WERI-Rb-1 (cell line): ENCODE results near the gene TC2N.
"Not testable (repeated sequence)": the region's sequence is repeated elsewhere in the genome, so short reads cannot be mapped to it uniquely, and the experiment has no call there.

Experiments used
- DNase-seq: peaks from one replicate; pipeline ENCODE4 v3.0.0-alpha.2; 2020
- H3K27ac ChIP-seq: fragments of 250-450 bp; sonication (Bioruptor Pico); 2 replicates; pipeline ENCODE4 v1.5.1; 2020; ENCODE audit warnings: mild to moderate bottlenecking, moderate library complexity
- H3K27me3 ChIP-seq: fragments of 250-450 bp; sonication (Bioruptor Pico); 2 replicates; pipeline ENCODE4 v1.5.1; 2021; ENCODE audit warnings: mild to moderate bottlenecking, low read depth, moderate library complexity; ENCODE audit not compliant: insufficient read depth, severe bottlenecking
- H3K36me3 ChIP-seq: fragments of 250-450 bp; sonication (Bioruptor Pico); 2 replicates; pipeline ENCODE4 v1.5.1; 2020; ENCODE audit warnings: mild to moderate bottlenecking, moderate library complexity
- H3K4me3 ChIP-seq: 2 replicates; pipeline ENCODE4 v1.5.1; 2011; ENCODE audit warnings: low read depth, mild to moderate bottlenecking, control low read depth, low read length
- H3K9me3 ChIP-seq: fragments of 250-450 bp; sonication (Bioruptor Pico); 2 replicates; pipeline ENCODE4 v1.5.1; 2021; ENCODE audit warnings: mild to moderate bottlenecking, moderate library complexity; ENCODE audit not compliant: severe bottlenecking
- TF ChIP-seq, protein P1 (sequence below): IDR thresholded peaks from 2 replicates; pipeline ENCODE4 v1.5.1; 2011; ENCODE audit warnings: low read depth, mild to moderate bottlenecking, control low read depth, inconsistent platforms, low read length

Gene TC2N

DNA sequence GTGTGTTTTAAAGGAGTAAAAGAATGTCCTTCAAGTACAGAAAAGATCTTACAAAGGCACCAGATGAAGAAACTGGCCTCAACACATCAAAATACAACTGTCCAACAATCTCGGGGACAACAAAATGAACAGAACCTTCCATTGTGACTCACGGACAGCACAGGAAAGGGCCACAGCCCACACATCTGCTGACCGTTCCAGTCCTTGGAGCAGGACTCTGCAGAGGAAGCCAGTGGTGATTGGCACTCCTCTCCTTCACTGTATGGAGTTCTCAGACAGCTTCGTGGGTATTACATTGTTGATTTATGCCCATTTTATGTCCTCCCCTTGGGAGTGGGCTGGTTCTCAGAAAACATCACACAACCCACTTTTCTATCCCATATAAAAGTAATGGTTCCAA lies 32.5 kb upstream of the TC2N start:
- no peak overlapping the region for H3K27ac ChIP-seq
- TF ChIP-seq, protein P1, sequence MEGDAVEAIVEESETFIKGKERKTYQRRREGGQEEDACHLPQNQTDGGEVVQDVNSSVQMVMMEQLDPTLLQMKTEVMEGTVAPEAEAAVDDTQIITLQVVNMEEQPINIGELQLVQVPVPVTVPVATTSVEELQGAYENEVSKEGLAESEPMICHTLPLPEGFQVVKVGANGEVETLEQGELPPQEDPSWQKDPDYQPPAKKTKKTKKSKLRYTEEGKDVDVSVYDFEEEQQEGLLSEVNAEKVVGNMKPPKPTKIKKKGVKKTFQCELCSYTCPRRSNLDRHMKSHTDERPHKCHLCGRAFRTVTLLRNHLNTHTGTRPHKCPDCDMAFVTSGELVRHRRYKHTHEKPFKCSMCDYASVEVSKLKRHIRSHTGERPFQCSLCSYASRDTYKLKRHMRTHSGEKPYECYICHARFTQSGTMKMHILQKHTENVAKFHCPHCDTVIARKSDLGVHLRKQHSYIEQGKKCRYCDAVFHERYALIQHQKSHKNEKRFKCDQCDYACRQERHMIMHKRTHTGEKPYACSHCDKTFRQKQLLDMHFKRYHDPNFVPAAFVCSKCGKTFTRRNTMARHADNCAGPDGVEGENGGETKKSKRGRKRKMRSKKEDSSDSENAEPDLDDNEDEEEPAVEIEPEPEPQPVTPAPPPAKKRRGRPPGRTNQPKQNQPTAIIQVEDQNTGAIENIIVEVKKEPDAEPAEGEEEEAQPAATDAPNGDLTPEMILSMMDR = no peak
- no peaks in the 10 kb centered on the region for H3K27me3 ChIP-seq
- H3K9me3 ChIP-seq = no peaks in the 10 kb centered on the region
- no peak for DNase-seq
- no peak overlapping the region for H3K4me3 ChIP-seq
- H3K36me3 ChIP-seq = no peaks in the 10 kb centered on the region

DNA sequence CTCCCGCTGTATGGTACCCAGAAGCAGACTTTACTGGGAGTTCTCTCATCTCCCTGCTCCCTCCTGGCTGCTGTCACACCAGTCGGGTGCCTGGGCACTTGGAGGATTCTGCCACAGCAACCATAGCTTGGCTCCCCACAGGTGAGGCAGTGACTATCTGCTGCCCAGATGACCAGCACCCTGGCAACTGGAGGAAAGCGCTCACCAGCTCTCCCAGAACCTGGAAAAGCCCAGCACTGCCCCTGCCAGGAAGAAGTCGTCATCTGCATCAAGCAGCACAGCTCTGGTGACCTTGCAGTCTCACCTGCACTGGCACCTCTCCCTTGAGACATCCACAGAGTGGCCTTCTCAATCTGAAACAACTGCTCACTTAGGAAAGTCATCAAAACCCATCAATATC lies 31.9 kb upstream of the TC2N start:
- no peaks in the 10 kb centered on the region for H3K27me3 ChIP-seq
- no peak for DNase-seq
- H3K36me3 ChIP-seq = no peaks in the 10 kb centered on the region
- H3K4me3 ChIP-seq = no peak overlapping the region
- TF ChIP-seq, protein P1 = 0 out of 2 replicates have a peak, but pooled peaks have one; percentile 21
- no peaks in the 10 kb centered on the region for H3K9me3 ChIP-seq
- H3K27ac ChIP-seq = no peak overlapping the region

GRCh38 chr14:91898372-91898771 lies 31.0 kb upstream of the TC2N start:
- Histone ChIP-seq H3K4me3 (no peak overlapping the region), H3K27ac (no peak overlapping the region), H3K9me3 (no peaks in the 10 kb centered on the region), H3K36me3 (no peaks in the 10 kb centered on the region), H3K27me3 (no peaks in the 10 kb centered on the region)
- DNase-seq = no peak
- TF ChIP-seq, protein P1 = no peak

DNA sequence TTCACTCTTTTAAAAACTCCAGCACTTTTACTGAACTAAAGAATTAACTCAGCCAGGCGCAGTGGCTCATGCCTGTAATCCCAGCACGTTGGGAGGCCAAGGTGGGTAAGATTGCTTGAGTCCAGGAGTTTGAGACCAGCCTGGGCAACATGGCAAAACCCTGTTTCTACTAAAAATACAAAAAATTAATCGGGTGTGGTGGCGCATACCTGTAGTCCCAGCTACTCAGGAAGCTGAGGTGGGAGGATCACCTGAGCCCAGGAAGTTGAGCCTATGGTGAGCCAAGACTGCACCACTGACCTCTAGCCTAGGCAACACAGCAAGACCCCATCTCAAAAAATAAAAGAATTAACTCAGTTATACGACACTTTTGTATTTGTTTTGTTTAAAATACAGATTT lies 30.4 kb upstream of the TC2N start:
- not testable (repeated sequence) for H3K36me3 ChIP-seq, DNase-seq, H3K4me3 ChIP-seq, H3K27ac ChIP-seq, H3K9me3 ChIP-seq, H3K27me3 ChIP-seq

DNA sequence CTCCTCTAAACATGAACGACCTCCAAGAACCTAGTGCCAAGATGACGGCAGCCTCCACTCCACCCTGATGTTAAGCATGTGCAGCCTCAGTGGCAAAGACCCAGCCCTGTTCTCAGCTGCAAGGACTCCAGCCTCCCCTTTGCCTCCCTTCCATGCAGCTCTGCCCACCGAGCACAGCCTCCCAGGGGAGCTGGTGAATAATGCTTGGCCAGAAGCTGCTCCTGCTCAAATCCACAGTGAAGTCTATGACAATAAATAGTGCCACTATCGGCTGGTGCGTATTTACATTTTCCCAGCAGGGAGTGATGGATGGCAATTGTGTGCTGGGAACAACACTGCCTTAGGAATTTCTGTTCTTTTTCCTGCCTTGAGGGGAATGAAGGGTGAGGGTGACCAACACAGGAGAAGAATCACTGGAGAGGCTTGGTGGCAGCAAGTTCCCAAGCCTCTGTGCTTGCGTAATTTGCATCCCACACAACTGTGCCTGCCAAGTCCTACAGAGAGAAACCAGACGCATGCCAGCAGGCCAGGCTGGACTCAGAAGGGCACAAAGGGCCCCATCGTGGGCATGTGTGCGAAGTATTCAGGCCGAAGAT lies 29.9 kb upstream of the TC2N start:
- no peaks in the 10 kb centered on the region for H3K27me3 ChIP-seq
- H3K9me3 ChIP-seq = no peaks in the 10 kb centered on the region
- H3K36me3 ChIP-seq = no peaks in the 10 kb centered on the region
- TF ChIP-seq, protein P1 = no peak
- DNase-seq = no peak
- no peak overlapping the region for H3K4me3 ChIP-seq
- H3K27ac ChIP-seq = no peak overlapping the region

GRCh38 chr14:91896419-91896818 lies 29.1 kb upstream of the TC2N start:
- no peak for DNase-seq
- Histone ChIP-seq H3K4me3 (no peak overlapping the region), H3K27ac (no peak overlapping the region), H3K9me3 (no peaks in the 10 kb centered on the region), H3K36me3 (no peaks in the 10 kb centered on the region), H3K27me3 (no peaks in the 10 kb centered on the region)
- TF ChIP-seq, protein P1 = no peak
